HFFc6 (cell line): ENCODE data around the gene MAN1C1. TPM values are rescaled to one million over a fixed set of nuclear protein-coding genes. Genes with fewer than 3 reads are reported as not detected.

Experiments used
- DNase-seq: peaks from one replicate; pipeline ENCODE4 v3.0.0-alpha.2; 2018
- H3K27ac Mint-ChIP-seq: 2 replicates; pipeline ENCODE4 v1.8.0; 2020; ENCODE audit warnings: mild to moderate bottlenecking, mixed read lengths
- H3K27me3 Mint-ChIP-seq: 2 replicates; pipeline ENCODE4 v1.8.0; 2021; ENCODE audit warnings: mild to moderate bottlenecking, moderate library complexity, mixed read lengths; ENCODE audit not compliant: insufficient read depth
- H3K36me3 Mint-ChIP-seq: 2 replicates; pipeline ENCODE4 v1.8.0; 2021; ENCODE audit warnings: low read depth, mixed read lengths
- H3K4me1 Mint-ChIP-seq: 2 replicates; pipeline ENCODE4 v1.8.0; 2020; ENCODE audit warnings: low read depth, mixed read lengths
- H3K4me3 Mint-ChIP-seq: 2 replicates; pipeline ENCODE4 v1.8.0; 2020; ENCODE audit warnings: mild to moderate bottlenecking, moderate library complexity, mixed read lengths
- H3K9me3 Mint-ChIP-seq: 2 replicates; pipeline ENCODE4 v1.8.0; 2020; ENCODE audit warnings: mild to moderate bottlenecking, mixed read lengths
- total RNA-seq, 6 experiments: library from RNA; stranded (reverse); fragmentation: NEBNext Ultra II Directional; extraction: Animal tissue kit (Norgen Biotek cat#: 25700); gene quantifications; 2 replicates in 1 of 6; 3 replicates in 5 of 6; pipeline ENCODE4 v1.2.3, GENCODE V29; 2021
- TF ChIP-seq, protein P1 (sequence below): fragments of 200-600 bp; sonication (generic); IDR thresholded peaks from 2 replicates; pipeline ENCODE4 v1.5.0; 2021; ENCODE audit warnings: antibody characterized with exemption, mild to moderate bottlenecking

MAN1C1 gene
- total RNA-seq, 6 experiments from 2014 or later, result 0.07 to 0.14 (median 0.08) TPM; not detected in 3

GRCh38 chr1:25771221-25772114, 154.9 kb downstream of the MAN1C1 start:
- TF ChIP-seq, protein P1, sequence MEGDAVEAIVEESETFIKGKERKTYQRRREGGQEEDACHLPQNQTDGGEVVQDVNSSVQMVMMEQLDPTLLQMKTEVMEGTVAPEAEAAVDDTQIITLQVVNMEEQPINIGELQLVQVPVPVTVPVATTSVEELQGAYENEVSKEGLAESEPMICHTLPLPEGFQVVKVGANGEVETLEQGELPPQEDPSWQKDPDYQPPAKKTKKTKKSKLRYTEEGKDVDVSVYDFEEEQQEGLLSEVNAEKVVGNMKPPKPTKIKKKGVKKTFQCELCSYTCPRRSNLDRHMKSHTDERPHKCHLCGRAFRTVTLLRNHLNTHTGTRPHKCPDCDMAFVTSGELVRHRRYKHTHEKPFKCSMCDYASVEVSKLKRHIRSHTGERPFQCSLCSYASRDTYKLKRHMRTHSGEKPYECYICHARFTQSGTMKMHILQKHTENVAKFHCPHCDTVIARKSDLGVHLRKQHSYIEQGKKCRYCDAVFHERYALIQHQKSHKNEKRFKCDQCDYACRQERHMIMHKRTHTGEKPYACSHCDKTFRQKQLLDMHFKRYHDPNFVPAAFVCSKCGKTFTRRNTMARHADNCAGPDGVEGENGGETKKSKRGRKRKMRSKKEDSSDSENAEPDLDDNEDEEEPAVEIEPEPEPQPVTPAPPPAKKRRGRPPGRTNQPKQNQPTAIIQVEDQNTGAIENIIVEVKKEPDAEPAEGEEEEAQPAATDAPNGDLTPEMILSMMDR, result no peak
- Mint-ChIP-seq H3K27me3 (peaks cover 24% of the 10 kb centered on the region), H3K4me1 (peaks cover 38% of the 10 kb centered on the region), H3K27ac (no peak overlapping the region), H3K4me3 (no peak overlapping the region), H3K36me3 (no peaks in the 10 kb centered on the region), H3K9me3 (no peaks in the 10 kb centered on the region)
- no peak for DNase-seq

GRCh38 chr1:25772164-25772563, 155.6 kb downstream of the MAN1C1 start:
- Mint-ChIP-seq H3K27ac (no peak overlapping the region; the same call in 1 of the 2 replicates), H3K36me3 (no peaks in the 10 kb centered on the region), H3K4me1 (peaks cover 38% of the 10 kb centered on the region), H3K4me3 (no peak overlapping the region), H3K27me3 (peaks cover 26% of the 10 kb centered on the region), H3K9me3 (no peaks in the 10 kb centered on the region)
- no peak for DNase-seq
- TF ChIP-seq, protein P1, result no peak

DNA sequence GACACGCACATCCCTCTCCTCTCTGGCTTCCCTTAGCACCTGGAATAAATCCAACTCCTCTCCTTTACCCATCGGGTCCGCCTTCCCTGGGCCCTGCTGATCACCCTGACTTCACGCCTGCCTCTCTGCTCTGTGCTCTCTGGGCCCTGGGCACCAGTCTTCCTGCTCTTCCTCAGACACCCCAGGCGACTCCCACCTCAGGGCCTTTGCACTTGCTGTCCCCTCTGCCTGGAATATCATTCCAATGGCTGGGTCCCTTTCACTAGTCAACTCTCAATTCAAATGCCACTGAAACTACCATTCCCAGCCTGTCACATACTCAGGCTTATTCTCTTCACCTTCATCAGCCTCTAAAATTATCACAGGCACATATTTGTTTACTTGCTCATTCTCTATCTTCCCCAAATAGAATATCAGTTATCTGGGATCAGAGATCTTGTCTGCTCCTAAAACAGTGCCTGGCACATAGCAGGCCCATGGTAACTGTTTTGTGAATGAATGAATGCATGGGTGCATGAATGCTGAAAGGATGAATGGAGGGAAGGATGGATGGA, 156.2 kb downstream of the MAN1C1 start:
- Mint-ChIP-seq H3K9me3 (no peaks in the 10 kb centered on the region), H3K36me3 (no peaks in the 10 kb centered on the region), H3K4me3 (no peak overlapping the region), H3K4me1 (peaks cover 38% of the 10 kb centered on the region), H3K27me3 (peaks cover 26% of the 10 kb centered on the region), H3K27ac (no peak overlapping the region)
- TF ChIP-seq, protein P1, result no peak
- DNase-seq, result peak; percentile 3

GRCh38 chr1:25773441-25774125, 157.0 kb downstream of the MAN1C1 start:
- TF ChIP-seq, protein P1, result no peak
- DNase-seq, result peak; percentile 75
- Mint-ChIP-seq H3K4me1 (peaks cover 38% of the 10 kb centered on the region), H3K4me3 (no peak overlapping the region), H3K27me3 (peaks cover 34% of the 10 kb centered on the region), H3K36me3 (no peaks in the 10 kb centered on the region), H3K9me3 (no peaks in the 10 kb centered on the region), H3K27ac (no peak overlapping the region)

- H3K27ac Mint-ChIP-seq, result no peak overlapping the region
- peaks cover 37% of the 10 kb centered on the region for H3K27me3 Mint-ChIP-seq
- H3K9me3 Mint-ChIP-seq, result no peaks in the 10 kb centered on the region
- peaks cover 38% of the 10 kb centered on the region for H3K4me1 Mint-ChIP-seq
- H3K36me3 Mint-ChIP-seq, result no peaks in the 10 kb centered on the region
- TF ChIP-seq, protein P1, result no peak
- H3K4me3 Mint-ChIP-seq, result no peak overlapping the region
- DNase-seq, result no peak
These were observed 157.7 kb downstream of the MAN1C1 start for GRCh38 chr1:25774206-25774803.
